K562 (cell line): ENCODE measurements around the gene VPS18. TPM values are rescaled to one million over a fixed set of nuclear protein-coding genes. Genes with fewer than 3 reads are reported as not detected.
A peak's percentile ranks its signal among the peaks of the same experiment; 100 is the strongest.

Experiments
- BHLHE40 ChIP-seq: IDR thresholded peaks from 2 replicates; pipeline ENCODE4 v1.6.1; 2011; ENCODE audit warnings: low read length, improper control_type of control experiment
- CXXC5 ChIP-seq: fragments of 250-450 bp; sonication (Bioruptor Pico); IDR thresholded peaks from 2 replicates; pipeline ENCODE4 v1.8.0; 2022; ENCODE audit warnings: inconsistent platforms, mild to moderate bottlenecking, moderate library complexity
- E2F6 ChIP-seq, 2 experiments: IDR thresholded peaks; 2 replicates each; pipeline ENCODE4 v1.6.1; 2011; ENCODE audit warnings: borderline replicate concordance in 1 of 2, control low read depth in 1 of 2, low read depth in 1 of 2, low read length in 1 of 2, mild to moderate bottlenecking in 1 of 2, mixed read lengths in 1 of 2, moderate library complexity in 1 of 2; ENCODE audit not compliant: insufficient read depth in 1 of 2, insufficient read length in 1 of 2, poor library complexity in 1 of 2, severe bottlenecking in 1 of 2; ENCODE audit errors: extremely low read depth in 1 of 2
- ZMIZ1 ChIP-seq, 2 experiments: fragments of 150-350 bp in 1 of 2; IDR thresholded peaks; 2 replicates each; pipeline ENCODE4 v1.6.1; 2012 to 2016; ENCODE audit warnings: low read depth in 2 of 2, low read length in 2 of 2, mild to moderate bottlenecking in 1 of 2, moderate library complexity in 1 of 2
- polyA plus RNA-seq, 8 experiments: library from polyadenylated mRNA; depleted of rRNA in 4 of 8; stranded (reverse) in 5 of 8; unstranded in 3 of 8; fragments of >200 nt; fragmentation: Nextera tagmentation in 2 of 8; fragmentation: Illumina TruSeq in 1 of 8; extraction: Ambion mirVana in 2 of 8; extraction: Trizol in 1 of 8; gene quantifications; 2 replicates each; pipeline versions ENCODE4 v1.2.1 to v1.2.3, GENCODE V29; 2011 to 2014; ENCODE audit warnings: inconsistent platforms in 1 of 8, missing spikeins in 1 of 8
- total RNA-seq, 7 experiments: library from RNA; depleted of rRNA in 6 of 7; stranded (reverse); fragments of >200 nt in 6 of 7; fragmentation: Illumina TruSeq in 2 of 7; extraction: Trizol in 2 of 7; gene quantifications; 2 replicates each; pipeline versions ENCODE4 v1.2.1 to v1.2.3, GENCODE V29; 2011 to 2021; ENCODE audit warnings: low replicate concordance in 1 of 7

Gene VPS18
- total and polyA plus RNA-seq, 9 of the 15 experiments (the other 6 are each of a cell fraction or from before 2014, with no cell fraction given) = 0.73 to 19.9 (median 8.5) TPM

- TF ChIP-seq E2F6 (IDR thresholded peaks at IDR 0.05; ENCODE audit: borderline replicate concordance in 1 of 2, extremely low read depth in 1 of 2, insufficient read depth in 1 of 2, insufficient read length in 1 of 2, low read depth in 1 of 2, low read length in 1 of 2, poor library complexity in 1 of 2, severe bottlenecking in 1 of 2) (peak; percentile 85 to 95), CXXC5 (peak; percentile 76), BHLHE40 (0 out of 2 replicates have a peak, but pooled peaks have one; percentile 17), ZMIZ1 (IDR thresholded peaks at IDR 0.05; ENCODE audit: low read depth in 2 of 2, low read length in 2 of 2) (no peak)
Measured at GRCh38 chr15:40928821-40929659, 34.8 kb downstream of the VPS18 start, which contains the start of gene DLL4 (continued).
